ACHN (cell line): ENCODE measurements around the gene HOXD3.
A peak's percentile ranks its signal among the peaks of the same experiment; 100 is the strongest.

Experiments
- DNase-seq: peaks from one replicate; pipeline ENCODE4 v3.0.0-alpha.2; 2015
- in situ Hi-C: cut with HindIII; loops from 2 replicates; pipeline ENCODE4 v1.10.0; 2017; ENCODE audit warnings: low sequenced_read_pairs, low pct_ligation_motif_present, low pct_unique_long_range_greater_than_20kb

HOXD3 gene

GRCh38 chr2:176120364-176121189 lies 36.5 kb upstream of the HOXD3 start:
- in situ Hi-C loops, result no loop called here
- no peak for DNase-seq

- in situ Hi-C loops, result no loop called here
- no peak for DNase-seq
Observed at GRCh38 chr2:176121190-176122051, 35.7 kb upstream of the HOXD3 start.

GRCh38 chr2:176122052-176122682 lies 34.9 kb upstream of the HOXD3 start:
- in situ Hi-C loops, result no loop called here
- DNase-seq, result peak; percentile 64

- in situ Hi-C loops, result no loop called here
- peak; percentile 83 for DNase-seq
Observed at GRCh38 chr2:176122683-176123410, 34.3 kb upstream of the HOXD3 start, which contains the start of gene HOXD9. Gene HOXD9 (plus strand): TSS chr2:176122719. CDS start chr2:176122769, 50 bp downstream.

GRCh38 chr2:176123411-176124109 lies 33.5 kb upstream of the HOXD3 start:
- in situ Hi-C loops, result no loop called here
- no peak for DNase-seq

- no peak for DNase-seq
- in situ Hi-C loops, result no loop called here
Observed at GRCh38 chr2:176124110-176124946, 32.8 kb upstream of the HOXD3 start.

- in situ Hi-C loops, result loop anchor here (25.0 kb wide), 2 partner anchors 312 to 537 kb away; no protein-coding TSS in a partner anchor
- DNase-seq, result no peak
Observed at GRCh38 chr2:176124947-176125771, 31.9 kb upstream of the HOXD3 start.

- no peak for DNase-seq
- in situ Hi-C loops, result loop anchor here (25.0 kb wide), 2 partner anchors 312 to 537 kb away; no protein-coding TSS in a partner anchor
Observed at GRCh38 chr2:176125772-176126054, 31.4 kb upstream of the HOXD3 start.

- in situ Hi-C loops, result loop anchor here (25.0 kb wide), 2 partner anchors 310 to 535 kb away; no protein-coding TSS in a partner anchor
- DNase-seq, result peak; percentile 67
Observed at GRCh38 chr2:176126929-176127773, 30.0 kb upstream of the HOXD3 start.

- no peak for DNase-seq
- in situ Hi-C loops, result loop anchor here (25.0 kb wide), 2 partner anchors 310 to 535 kb away; no protein-coding TSS in a partner anchor
Observed at GRCh38 chr2:176127774-176128072, 29.4 kb upstream of the HOXD3 start.

- DNase-seq, result no peak
- in situ Hi-C loops, result loop anchor here (25.0 kb wide), 2 partner anchors 309 to 534 kb away; no protein-coding TSS in a partner anchor
Observed at GRCh38 chr2:176128172-176128981, 28.7 kb upstream of the HOXD3 start.

GRCh38 chr2:176128982-176129796 lies 27.9 kb upstream of the HOXD3 start, which contains the start of gene HOXD8:
Gene HOXD8 (plus strand): TSS chr2:176129705. CDS start chr2:176130367, 662 bp downstream.
- DNase-seq, result peak; percentile 89
- in situ Hi-C loops, result loop anchor here (25.0 kb wide), 2 partner anchors 308 to 533 kb away; no protein-coding TSS in a partner anchor

- in situ Hi-C loops, result loop anchor here (25.0 kb wide), 2 partner anchors 308 to 533 kb away; no protein-coding TSS in a partner anchor
- DNase-seq, result no peak
Observed at GRCh38 chr2:176129813-176130146, 27.3 kb upstream of the HOXD3 start.
